ENCODE results near the gene TUBD1.
A peak's percentile ranks its signal among the peaks of the same experiment; 100 is the strongest.
"Not testable (repeated sequence)": the region's sequence is repeated elsewhere in the genome, so short reads cannot be mapped to it uniquely, and the experiment has no call there.

Gene TUBD1, protein sequence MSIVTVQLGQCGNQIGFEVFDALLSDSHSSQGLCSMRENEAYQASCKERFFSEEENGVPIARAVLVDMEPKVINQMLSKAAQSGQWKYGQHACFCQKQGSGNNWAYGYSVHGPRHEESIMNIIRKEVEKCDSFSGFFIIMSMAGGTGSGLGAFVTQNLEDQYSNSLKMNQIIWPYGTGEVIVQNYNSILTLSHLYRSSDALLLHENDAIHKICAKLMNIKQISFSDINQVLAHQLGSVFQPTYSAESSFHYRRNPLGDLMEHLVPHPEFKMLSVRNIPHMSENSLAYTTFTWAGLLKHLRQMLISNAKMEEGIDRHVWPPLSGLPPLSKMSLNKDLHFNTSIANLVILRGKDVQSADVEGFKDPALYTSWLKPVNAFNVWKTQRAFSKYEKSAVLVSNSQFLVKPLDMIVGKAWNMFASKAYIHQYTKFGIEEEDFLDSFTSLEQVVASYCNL

DNA sequence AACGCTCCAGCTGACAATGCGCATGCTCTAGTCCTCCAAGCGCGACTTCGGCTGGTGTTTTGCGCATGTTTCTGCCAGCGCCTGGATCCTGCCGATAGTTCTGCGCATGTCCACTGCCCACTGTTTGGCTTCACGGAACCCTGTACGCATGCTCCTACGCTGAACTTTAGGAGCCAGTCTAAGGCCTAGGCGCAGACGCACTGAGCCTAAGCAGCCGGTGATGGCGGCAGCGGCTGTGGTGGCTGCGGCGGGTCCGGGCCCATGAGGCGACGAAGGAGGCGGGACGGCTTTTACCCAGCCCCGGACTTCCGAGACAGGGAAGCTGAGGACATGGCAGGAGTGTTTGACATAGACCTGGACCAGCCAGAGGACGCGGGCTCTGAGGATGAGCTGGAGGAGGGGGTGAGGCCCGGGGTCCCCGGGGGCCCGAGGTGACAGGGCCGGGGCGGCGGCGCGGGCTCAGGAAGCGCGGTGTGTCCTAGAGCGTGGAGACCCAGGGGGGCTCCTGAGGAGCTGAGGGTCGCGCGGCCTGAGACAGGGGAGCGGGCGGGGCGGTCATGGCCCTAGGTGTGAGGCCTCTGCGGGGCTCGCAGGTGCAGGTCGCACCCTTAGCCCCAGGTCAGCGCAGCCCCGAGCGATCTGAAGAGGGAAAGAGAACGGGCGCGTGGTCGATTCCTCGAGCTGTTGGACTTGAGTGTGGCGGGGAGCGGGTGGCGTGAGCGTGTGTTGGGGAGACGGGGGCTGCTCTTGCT is at the start of gene TUBD1, which contains the start of gene RPS6KB1:
TUBD1 (minus strand) TSS at position 20 of the 752 bp plus-strand sequence. CDS start 1,941 bp downstream, outside the sequence.
RPS6KB1 (plus strand) TSS at position 198 of the 752 bp plus-strand sequence; CDS start at position 262, 64 bp downstream.
- DNase-seq = peak; percentile 86 to 94 (median 89)

DNA sequence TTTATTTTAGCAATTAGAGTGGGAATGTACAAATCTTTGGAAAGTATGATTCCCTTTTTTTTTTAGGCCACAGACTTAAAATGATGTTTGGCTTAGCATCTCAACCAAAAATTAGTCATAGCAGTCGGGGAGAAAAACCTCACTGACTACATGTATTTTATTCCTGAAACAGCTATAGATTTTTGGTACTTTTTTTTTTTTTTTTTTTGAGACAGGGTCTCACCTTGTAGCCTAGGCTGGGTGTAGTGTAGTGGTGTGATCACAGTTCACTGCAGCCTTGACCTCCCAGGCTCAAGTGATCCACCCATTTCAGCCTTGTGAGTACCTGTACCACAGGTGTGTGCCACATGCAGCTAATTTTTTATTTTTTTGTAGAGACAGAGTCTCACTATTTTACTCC is 48.4 kb upstream of the TUBD1 start:
- no peak for DNase-seq

DNA sequence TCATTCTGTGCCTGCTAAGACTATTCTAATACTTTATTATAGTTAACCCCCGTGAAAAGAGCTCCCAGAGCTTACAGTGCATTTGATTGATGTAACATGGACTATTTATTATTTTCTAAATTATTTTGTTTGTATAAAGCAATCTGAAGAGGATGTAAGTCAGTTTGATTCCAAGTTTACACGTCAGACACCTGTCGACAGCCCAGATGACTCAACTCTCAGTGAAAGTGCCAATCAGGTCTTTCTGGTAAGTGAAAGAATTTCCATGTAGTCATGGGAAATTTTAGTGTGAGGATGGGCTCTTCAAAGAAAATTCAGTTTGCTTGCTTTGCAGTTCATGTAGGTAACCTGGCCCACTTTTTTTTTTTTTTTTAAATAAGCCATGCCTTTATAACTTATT is 48.0 kb upstream of the TUBD1 start:
- not testable (repeated sequence) for DNase-seq

DNA sequence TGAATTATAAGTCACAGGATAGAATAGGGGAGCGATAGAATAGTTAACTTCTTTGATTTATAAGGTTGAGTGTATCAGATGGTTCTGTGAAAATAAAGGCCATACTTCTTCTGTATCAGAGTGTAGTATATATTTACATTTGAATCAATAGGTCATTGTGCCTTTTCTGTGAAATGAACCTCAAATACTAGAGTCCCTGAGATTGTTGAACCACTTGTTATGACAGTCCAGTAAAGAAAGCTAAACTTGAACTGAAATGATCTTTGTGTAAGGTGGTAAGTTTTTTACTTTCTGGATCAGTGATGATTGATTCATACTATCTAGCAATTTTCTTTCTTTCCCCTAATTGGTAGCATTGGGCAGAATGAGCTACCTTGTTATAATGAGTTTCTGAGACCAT is 40.6 kb upstream of the TUBD1 start:
- DNase-seq = not testable (repeated sequence)

DNA sequence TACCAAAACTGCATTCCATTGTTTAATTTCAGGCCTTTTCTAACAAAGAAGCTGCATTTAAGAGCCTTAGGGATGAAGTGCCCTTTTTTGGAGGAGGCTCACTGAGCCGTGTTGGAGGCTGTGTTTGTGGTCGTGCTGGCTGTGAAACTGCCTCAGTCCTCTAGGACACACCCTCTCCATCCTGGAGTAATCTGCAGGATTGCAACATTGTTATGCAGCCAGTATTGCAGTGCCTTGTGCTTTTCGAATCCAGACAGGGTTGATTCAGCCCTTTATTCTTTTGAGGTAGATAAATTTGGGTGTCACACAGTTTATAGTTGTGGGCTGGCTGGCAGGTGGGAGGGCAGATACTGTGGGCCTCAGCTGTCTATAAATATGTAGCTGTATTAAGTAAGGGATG is 38.0 kb upstream of the TUBD1 start:
- not testable (repeated sequence) for DNase-seq

DNA sequence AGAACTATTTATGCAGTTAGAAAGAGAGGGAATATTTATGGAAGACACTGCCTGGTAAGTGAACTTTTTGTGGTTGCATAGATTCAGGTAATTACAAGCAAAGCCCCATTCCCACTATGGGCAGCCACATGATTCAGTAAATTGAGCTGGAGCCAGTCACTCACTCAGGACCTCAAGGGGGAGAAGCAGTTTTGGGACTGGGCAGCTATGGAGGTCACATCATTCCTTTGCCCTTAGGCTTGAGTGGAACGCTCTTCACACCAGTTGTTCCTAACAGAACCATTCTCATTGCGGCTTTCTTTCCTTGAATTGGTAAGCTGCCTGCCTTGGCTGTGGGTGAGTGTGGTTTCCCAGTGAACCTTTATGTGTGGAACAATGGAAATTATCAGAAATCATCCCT is 37.4 kb upstream of the TUBD1 start:
- DNase-seq = not testable (repeated sequence)

DNA sequence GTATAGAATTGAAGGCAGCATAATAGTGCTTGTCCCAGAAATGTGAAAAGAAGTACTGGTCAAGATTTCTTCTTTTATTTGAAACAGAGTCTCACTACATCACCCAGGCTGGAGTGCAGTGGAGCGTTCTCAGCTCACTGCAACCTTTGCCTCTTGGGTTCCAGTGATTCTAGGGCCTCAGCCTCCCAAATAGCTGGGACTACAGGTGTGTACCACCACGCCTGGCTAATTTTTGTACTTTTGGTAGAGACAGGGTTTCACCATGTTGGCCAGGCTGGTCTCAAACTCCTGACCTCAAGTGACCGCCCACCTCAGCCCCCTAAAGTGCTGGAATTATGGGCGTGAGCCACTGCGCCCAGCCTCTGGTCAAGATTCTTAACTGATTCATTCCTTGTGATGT is 27.9 kb upstream of the TUBD1 start:
- not testable (repeated sequence) for DNase-seq

DNA sequence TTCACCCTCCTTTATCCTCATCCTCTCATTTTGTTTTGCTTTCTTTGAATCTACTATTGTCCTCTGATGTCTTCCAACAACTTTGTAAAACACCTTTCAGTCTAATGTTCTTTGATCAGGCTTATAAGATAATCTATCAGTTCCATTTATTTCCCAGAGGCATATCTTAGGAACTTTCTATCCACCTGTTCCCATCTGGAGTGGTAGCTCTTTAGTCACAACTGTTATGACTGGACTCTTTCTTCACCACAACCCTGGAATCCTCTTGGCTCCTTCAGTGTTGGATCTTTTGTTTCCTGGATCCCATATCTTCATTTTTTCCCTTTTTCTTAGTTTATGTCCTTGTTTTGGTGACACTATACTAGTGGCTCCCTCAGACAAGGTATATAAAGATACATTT is 23.7 kb upstream of the TUBD1 start:
- no peak for DNase-seq

DNA sequence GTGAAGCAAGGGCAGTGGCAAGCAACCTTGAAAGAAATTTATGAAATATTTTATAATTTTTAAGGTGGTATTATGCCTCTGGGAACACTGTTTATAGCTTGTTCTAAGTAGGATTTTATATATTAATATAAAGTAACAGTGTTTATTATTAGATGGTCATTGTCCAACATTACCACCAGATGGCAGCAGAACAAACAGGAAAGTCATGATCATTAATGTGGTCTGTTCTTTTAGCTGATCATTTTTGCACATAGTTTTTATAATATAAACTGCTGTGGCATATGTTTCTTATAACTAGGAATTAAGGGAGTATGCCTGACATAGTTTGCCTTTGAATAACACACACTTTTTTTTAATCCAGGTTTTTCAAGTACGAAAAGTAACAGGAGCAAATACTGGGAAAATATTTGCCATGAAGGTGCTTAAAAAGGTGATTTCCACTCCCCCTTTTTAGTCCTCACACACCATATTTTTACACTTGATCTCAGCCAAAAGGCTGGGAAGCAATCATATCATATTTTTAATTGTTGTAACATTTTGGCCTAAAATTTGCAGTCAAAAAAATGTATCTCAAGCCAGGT is 21.6 kb upstream of the TUBD1 start:
- no peak for DNase-seq

DNA sequence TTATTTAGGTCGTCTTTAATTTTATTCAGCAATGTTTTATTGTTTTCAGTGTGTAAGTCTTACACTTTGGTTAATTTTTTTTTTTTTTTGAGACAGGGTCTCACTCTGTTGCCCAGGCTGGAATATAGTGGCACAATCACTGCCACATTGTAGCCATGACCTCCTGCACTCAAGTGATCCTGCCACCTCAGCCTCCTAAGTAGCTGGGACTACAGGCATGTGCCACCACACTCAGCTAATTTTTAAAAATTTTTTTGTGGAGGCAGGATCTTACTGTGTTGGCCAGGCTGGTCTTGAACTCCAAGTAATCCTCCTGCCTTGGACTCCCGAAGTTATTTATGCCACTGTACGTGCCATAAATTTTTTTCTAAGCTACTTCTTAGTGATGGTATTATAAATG is 14.7 kb upstream of the TUBD1 start:
- no peak for DNase-seq

DNA sequence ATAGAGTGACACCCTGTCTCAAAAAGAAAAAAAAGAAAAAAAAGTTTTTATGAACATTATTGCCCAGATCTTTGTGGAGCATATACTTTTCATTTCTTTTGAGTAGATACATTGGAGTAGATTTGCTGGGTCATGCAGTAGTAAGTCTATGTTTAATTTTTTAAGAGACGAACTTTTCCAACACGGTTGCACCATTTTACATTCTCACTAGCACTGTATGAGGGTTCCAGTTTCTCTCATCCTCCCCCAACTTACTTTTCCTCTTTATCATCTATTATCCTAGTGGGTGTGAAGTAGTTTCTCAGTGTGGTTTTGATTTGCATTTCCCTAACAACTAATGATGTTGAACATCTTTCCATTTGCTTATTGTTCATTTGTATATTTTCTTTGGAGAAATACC is 10.7 kb upstream of the TUBD1 start:
- DNase-seq = no peak

DNA sequence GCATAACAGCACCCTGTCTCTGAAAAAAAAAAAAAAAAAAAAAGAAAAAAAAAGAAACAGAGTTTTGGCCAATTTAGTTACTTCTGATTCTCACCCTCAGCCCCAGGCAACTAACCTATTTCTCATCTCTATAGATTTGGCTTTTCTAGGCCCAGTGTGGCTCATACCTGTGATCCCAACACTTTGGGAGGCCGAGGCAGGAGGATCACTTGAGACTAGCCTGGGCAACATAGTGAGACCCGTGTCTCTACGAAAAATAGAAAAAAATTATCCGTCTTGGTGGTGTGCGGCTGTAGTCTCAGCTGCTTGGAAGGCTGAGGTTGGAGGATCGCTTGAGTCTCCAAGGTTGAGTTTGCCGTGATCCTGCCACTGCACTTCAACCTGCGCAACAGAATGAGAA is 8.9 kb upstream of the TUBD1 start:
- no peak for DNase-seq

DNA sequence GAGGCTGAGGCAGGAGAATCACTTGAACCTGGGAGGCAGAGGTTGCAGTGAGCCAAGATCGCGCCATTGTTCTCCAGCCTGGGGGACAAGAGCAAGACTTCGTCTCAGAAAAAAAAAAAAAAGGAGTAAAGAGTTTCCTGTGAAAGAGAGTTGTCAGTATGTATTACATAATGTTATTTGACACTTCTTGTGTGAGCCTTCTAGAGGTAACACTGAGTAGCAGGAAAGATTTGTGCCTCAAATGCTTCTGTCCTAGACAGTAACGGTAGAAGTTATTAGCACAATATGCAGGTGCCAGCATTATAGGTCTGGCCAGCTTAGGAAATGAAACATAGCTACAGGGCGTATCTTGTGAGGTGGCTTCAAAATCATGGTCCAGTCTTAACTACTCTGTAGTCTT is 6.4 kb upstream of the TUBD1 start:
- no peak for DNase-seq

DNA sequence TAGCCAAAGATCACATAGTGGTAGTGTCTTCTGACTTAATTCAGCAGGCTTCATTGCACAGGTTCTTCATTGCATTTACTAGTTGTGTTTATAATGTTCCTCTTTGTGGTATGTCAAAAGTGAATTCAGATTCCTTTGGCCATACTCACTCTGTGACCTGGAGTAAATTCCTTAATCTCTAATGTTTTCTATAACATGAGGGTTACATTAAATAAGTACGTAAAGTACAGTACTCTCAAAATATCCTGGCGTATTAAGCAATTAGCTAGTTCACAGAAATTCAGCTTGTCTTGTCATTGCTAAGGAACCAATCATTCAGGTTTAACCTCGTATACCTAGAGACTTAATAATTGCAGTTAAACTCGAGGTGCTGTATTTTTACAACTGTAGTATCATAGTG is 4.3 kb upstream of the TUBD1 start:
- no peak for DNase-seq

DNA sequence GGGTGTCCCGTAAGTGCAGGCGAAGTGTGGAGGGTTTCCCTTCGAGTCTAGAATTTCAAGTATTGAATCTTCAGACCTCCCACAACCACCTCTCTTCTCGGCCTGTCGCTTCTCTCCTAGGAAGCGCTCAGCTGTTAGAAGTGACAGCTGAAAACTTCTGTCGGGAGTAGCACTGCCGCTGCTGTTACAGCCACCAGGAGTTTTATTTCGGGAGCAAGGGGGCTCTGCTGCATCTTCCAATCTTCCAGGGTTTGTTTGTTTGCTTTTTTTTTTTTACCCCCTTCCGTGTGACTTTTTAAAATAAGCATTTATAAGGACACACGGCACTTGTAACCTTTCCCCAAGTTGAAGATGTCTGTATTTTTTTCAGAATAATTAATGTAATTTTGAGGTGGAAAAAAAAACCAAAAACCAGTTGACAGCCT is 945 bp upstream of the TUBD1 start:
- no peak for DNase-seq

DNA sequence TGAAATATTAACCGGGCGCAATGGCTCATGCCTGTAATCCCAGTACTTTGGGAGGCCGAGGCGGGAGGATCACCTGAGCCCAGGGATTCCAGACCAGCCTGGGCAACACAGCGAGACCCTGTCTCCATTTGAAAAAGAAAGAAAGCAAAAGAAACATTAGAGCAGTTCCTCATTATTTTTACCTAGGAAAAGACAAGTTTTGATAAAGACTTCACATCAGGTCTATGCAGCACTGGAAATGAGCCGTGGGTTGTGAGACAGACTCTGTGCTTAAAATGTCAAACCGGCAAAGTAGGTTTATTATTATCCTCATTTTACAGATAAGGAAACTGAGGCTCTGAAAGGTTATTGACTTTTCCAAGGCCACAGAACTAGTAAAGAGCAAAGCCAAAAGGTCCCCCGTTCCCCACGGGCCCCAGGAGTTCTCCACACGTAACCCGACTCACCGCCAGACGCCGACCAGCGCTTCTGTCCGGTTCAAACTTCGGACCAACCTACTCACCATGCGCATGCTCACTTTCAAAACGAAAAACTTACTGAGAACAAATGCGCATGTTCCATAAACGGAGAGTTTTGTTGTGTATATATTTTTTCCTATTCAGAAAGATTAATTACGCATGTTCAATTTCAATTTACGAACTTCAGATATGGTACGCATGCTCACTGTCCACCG is 356 bp downstream of the TUBD1 start:
- peak in 1 of 4 experiments; percentile 25 for DNase-seq

DNA sequence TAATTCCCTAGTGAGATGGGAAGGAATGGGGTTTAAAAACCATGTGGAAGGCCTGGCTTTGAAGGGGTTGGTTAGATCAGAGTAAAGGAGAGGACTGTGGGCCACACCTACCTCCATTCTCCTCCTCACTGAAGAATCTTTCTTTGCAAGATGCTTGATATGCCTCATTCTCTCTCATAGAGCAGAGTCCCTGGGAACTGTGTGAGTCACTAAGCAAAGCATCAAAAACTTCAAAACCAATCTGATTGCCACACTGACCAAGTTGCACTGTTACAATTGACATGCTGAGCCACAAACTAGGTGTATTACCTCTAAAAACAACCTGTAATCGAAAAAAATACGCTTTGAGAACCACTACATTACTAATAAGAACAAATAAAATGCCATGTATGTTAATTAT is 2.0 kb downstream of the TUBD1 start:
- no peak for DNase-seq

DNA sequence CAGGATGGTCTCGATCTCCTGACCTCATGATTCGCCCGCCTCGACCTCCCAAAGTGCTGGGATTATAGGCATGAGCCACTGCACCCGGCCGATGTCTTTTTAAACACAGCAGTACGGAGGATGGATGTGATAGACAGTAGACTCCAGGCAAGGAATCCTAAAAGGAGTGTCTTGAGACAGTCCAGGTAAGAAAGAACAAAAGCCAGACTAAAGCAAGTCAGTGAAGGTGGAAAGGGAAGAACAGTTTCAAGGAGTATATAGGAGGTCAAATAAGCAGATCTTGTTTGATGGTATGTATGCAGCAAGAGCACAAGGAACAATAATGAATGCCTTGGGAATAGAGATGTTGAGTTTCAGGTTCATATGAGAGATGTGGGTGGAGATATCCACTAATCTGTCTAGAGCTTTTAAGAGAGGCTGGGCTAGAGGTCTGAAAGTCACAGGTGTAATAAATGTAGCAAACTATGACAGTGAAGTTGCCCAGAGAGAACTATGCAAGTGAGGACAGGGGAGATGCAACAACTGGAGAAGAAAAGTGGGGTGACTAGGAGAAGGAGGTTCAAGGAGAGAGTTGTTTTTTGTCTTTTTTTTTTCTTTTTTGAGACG is 4.5 kb downstream of the TUBD1 start:
- no peak for DNase-seq

DNA sequence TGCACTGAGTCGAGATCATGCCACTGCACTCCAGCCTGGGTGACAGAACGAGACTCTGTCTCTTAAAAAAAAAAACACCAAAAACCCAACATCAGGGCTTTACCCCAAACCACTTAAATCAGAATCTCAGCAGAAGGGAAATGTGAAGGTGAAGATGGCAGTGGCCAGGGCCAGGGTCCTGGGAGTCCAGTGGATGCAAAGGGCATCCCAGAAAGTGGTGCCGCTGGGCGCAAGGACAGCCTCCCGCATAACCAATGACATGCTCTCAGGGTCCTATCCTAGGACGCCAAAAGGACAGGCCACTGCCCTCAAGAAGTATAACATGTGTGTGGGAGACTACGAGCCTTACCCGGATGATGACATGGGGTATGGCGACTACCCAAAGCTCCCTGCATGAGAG is 7.9 kb downstream of the TUBD1 start:
- no peak for DNase-seq

DNA sequence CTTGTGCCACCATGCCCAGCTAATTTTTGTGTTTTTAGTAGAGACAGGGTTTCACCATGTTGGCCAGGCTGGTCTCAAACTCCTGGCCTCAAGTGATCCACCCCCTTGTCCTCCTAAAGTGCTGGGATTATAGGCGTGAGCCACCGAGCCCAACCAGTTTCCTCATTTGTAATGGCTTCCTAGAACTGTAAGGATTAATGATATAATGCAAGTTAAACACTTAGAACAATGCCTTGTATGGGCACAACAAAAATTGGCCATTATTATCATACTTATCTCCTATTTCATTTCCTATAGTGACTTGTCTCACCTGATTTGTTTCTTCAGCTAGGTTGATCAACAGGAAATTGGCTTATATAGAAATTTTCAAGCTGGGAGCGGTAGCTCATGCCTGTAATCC is 14.1 kb downstream of the TUBD1 start:
- DNase-seq = no peak

DNA sequence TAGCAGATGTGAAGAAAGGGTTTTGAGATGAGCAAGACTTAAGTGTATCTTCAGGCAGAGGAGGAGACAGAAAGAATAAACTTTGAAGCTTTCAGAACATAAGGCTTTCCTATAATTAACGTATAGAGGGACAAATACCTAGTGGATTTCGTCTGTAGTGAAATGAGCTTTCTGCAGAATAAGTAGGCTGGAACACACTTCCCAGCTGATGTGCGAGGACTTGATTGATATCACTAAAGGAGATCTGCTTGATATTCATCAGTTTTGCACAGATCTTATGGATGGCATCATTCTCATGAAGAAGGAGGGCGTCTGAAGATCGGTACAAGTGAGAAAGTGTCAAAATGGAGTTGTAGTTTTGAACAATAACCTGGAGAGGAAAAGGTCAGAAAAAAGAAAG is 14.8 kb downstream of the TUBD1 start:
- no peak for DNase-seq

DNA sequence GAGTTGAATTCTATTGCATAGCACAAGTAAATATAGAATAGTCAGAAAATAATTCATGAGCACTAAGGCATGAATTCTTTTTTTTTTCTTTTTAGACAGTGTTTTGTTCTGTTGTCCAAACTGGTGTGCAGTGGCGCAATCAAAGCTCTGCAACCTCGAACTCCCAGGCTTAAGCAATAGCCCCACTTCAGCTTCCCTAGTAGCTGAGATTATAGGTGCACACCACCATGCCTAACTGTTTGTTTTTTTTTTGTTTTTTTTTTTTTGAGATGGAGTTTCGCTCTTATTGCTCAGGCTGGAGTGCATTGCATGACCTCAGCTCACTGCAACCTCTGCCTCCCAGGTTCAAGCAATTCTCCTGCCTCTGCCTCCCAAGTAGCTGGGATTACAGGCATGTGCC is 16.6 kb downstream of the TUBD1 start:
- no peak for DNase-seq

DNA sequence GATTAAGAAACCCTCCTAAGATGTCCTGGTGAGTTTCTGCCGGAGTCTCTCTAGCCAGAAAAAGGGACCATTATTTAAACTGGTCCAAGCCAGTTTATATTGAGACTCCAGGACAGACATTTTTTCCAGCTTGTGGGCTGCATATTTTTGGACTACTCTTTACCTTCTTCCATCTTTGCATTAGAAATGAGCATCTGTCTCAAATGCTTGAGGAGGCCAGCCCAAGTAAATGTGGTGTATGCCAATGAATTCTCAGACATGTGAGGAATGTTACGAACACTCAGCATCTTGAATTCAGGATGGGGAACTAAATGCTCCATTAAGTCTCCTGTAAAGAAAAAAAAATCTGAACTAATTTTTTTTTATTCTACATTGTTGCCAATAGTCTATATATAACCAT is 18.4 kb downstream of the TUBD1 start:
- no peak for DNase-seq

All from activated naive CD4-positive, alpha-beta T cell (primary cell).